HepG2 (cell line): ENCODE measurements around the gene MCAT. TPM values are rescaled to one million over a fixed set of nuclear protein-coding genes. Genes with fewer than 3 reads are reported as not detected.

ENCODE experiments used
- BORCS8-MEF2B ChIP-seq: sonication (generic); formaldehyde crosslinking; IDR thresholded peaks from 2 replicates; pipeline ENCODE4 v1.8.0; 2022; ENCODE audit warnings: mild to moderate bottlenecking, missing genetic modification reagents
- GABPB1 ChIP-seq: IDR thresholded peaks from 2 replicates; pipeline ENCODE4 v1.6.1; 2016; ENCODE audit warnings: mild to moderate bottlenecking, missing genetic modification reagents, moderate library complexity, missing compliant biosample characterization
- GATAD2A ChIP-seq: IDR thresholded peaks from 2 replicates; pipeline ENCODE4 v1.6.1; 2016
- MYC ChIP-seq: sonication (generic); formaldehyde crosslinking; IDR thresholded peaks from 2 replicates; pipeline ENCODE4 v1.9.0; 2021; ENCODE audit warnings: missing genetic modification reagents, borderline replicate concordance
- NRL ChIP-seq: sonication (generic); formaldehyde crosslinking; IDR thresholded peaks from 2 replicates; pipeline ENCODE4 v1.5.0; 2020; ENCODE audit warnings: missing genetic modification reagents, mild to moderate bottlenecking, moderate library complexity, borderline replicate concordance
- RCOR2 ChIP-seq: IDR thresholded peaks from 2 replicates; pipeline ENCODE4 v1.6.1; 2016; ENCODE audit warnings: missing biosample characterization, missing genetic modification reagents
- SALL1 ChIP-seq: sonication (generic); formaldehyde crosslinking; IDR thresholded peaks from 2 replicates; pipeline ENCODE4 v1.8.0; 2022; ENCODE audit warnings: mild to moderate bottlenecking, missing genetic modification reagents
- SP1 ChIP-seq, 2 experiments: fragments of 450-650 bp in 1 of 2; sonication (generic) in 1 of 2; formaldehyde crosslinking in 1 of 2; IDR thresholded peaks; 2 replicates each; pipeline versions ENCODE4 v1.4.0 to v1.6.1; 2016 to 2020; ENCODE audit warnings: missing genetic modification reagents in 1 of 2
- TAF1 ChIP-seq: sonication (generic); formaldehyde crosslinking; IDR thresholded peaks from 2 replicates; pipeline ENCODE4 v1.4.0; 2020; ENCODE audit warnings: missing genetic modification reagents
- TFDP2 ChIP-seq: sonication (generic); formaldehyde crosslinking; IDR thresholded peaks from 2 replicates; pipeline ENCODE4 v1.4.0; 2020; ENCODE audit warnings: missing genetic modification reagents
- XRCC5 ChIP-seq: fragments of 200-400 bp; formaldehyde crosslinking; optimal IDR thresholded peaks from 2 replicates; pipeline ENCODE3; 2017; ENCODE audit warnings: mild to moderate bottlenecking, low read length
- ZFP62 ChIP-seq: sonication (generic); formaldehyde crosslinking; IDR thresholded peaks from 2 replicates; pipeline ENCODE4 v1.4.0; 2020; ENCODE audit warnings: missing genetic modification reagents
- ZMYM4 ChIP-seq: sonication (generic); formaldehyde crosslinking; IDR thresholded peaks from 2 replicates; pipeline ENCODE4 v1.8.1; 2023; ENCODE audit warnings: mild to moderate bottlenecking, missing genetic modification reagents
- ZNF256 ChIP-seq: sonication (generic); formaldehyde crosslinking; conservative IDR thresholded peaks from 2 replicates; pipeline ENCODE4 v1.4.0; 2020; ENCODE audit warnings: missing genetic modification reagents
- ZNF432 ChIP-seq: sonication (generic); formaldehyde crosslinking; IDR thresholded peaks from 2 replicates; pipeline ENCODE4 v1.5.0; 2020; ENCODE audit warnings: missing genetic modification reagents, mild to moderate bottlenecking, borderline replicate concordance
- ZNF614 ChIP-seq: IDR thresholded peaks from 2 replicates; pipeline ENCODE4 v1.6.1; 2018; ENCODE audit warnings: missing biosample characterization, missing genetic modification reagents, inconsistent platforms, borderline replicate concordance
- ZNF660 ChIP-seq: sonication (generic); formaldehyde crosslinking; IDR thresholded peaks from 2 replicates; pipeline ENCODE4 v1.5.1; 2020; ENCODE audit warnings: mild to moderate bottlenecking, low read depth, missing genetic modification reagents, borderline replicate concordance
- ZNF7 ChIP-seq: IDR thresholded peaks from 2 replicates; pipeline ENCODE4 v1.6.1; 2016; ENCODE audit warnings: missing biosample characterization, missing genetic modification reagents
- ZNF703 ChIP-seq: sonication (generic); formaldehyde crosslinking; IDR thresholded peaks from 2 replicates; pipeline ENCODE4 v1.5.1; 2020; ENCODE audit warnings: missing genetic modification reagents, mild to moderate bottlenecking, moderate library complexity, borderline replicate concordance
- ZNF777 ChIP-seq: sonication (generic); formaldehyde crosslinking; IDR thresholded peaks from 2 replicates; pipeline ENCODE4 v1.4.0; 2020; ENCODE audit warnings: missing genetic modification reagents
- ZSCAN12 ChIP-seq: sonication (generic); formaldehyde crosslinking; IDR thresholded peaks from 2 replicates; pipeline ENCODE4 v1.9.0; 2021; ENCODE audit warnings: mild to moderate bottlenecking, missing genetic modification reagents
- polyA plus RNA-seq, 8 experiments: library from polyadenylated mRNA; depleted of rRNA in 3 of 8; stranded (reverse) in 7 of 8; unstranded in 1 of 8; fragments of >200 nt; fragmentation: Illumina TruSeq in 4 of 8; extraction: Trizol in 4 of 8; gene quantifications; 2 replicates each; pipeline versions ENCODE4 v1.2.1 to v1.2.3, GENCODE V29; 2011 to 2016; ENCODE audit warnings: low read depth in 4 of 8, missing spikeins in 1 of 8, mixed read lengths in 1 of 8; ENCODE audit not compliant: insufficient read depth in 1 of 8
- total RNA-seq, 5 experiments: library from RNA; depleted of rRNA; stranded (reverse); fragments of >200 nt; fragmentation: Illumina TruSeq; extraction: Trizol; gene quantifications; 2 replicates each; pipeline ENCODE4 v1.2.3, GENCODE V29; 2016; ENCODE audit warnings: low read depth in 1 of 5
- TF ChIP-seq, protein P1 (sequence below): sonication (generic); formaldehyde crosslinking; IDR thresholded peaks from 2 replicates; pipeline ENCODE4 v1.5.1; 2020; ENCODE audit warnings: missing genetic modification reagents, mild to moderate bottlenecking, borderline replicate concordance
- TF ChIP-seq, protein P2 (sequence below): sonication (generic); formaldehyde crosslinking; IDR thresholded peaks from 2 replicates; pipeline ENCODE4 v1.4.0; 2020; ENCODE audit warnings: mild to moderate bottlenecking, missing genetic modification reagents
- TF ChIP-seq, protein P3 (sequence below): sonication (generic); formaldehyde crosslinking; IDR thresholded peaks from 2 replicates; pipeline ENCODE4 v1.8.0; 2022; ENCODE audit warnings: missing genetic modification reagents, mild to moderate bottlenecking, borderline replicate concordance
- TF ChIP-seq, protein P4 (sequence below): sonication (generic); formaldehyde crosslinking; IDR thresholded peaks from 2 replicates; pipeline ENCODE4 v1.4.0; 2020; ENCODE audit warnings: missing genetic modification reagents

MCAT gene
- total and polyA plus RNA-seq, 2 of the 13 experiments (the other 11 are each of a cell fraction or from before 2014, with no cell fraction given) = 9.3 to 16.7 TPM

GRCh38 chr22:43142880-43143562 lies at the start of gene MCAT (continued):
- TF ChIP-seq ZNF7 (CRISPR knock-in tag) (no peak), ZSCAN12 (no peak), ZMYM4 (CRISPR knock-in tag) (peak; percentile 91), ZNF432 (CRISPR knock-in tag) (0 out of 2 replicates have a peak, but pooled peaks have one; percentile 30), ZNF777 (CRISPR knock-in tag) (peak; percentile 58; the same call in 1 of the 2 replicates), SALL1 (CRISPR knock-in tag) (peak; percentile 66), SP1 (IDR thresholded peaks at IDR 0.05) (no peak), SP1 (CRISPR knock-in tag; IDR thresholded peaks at IDR 0.05) (peak; percentile 73), GABPB1 (CRISPR knock-in tag) (peak; percentile 99), ZFP62 (no peak), NRL (CRISPR knock-in tag) (peak; percentile 21; the same call in 1 of the 2 replicates), XRCC5 (peak; percentile 93), BORCS8-MEF2B (CRISPR knock-in tag) (no peak; the same call in 1 of the 2 replicates), ZNF703 (CRISPR knock-in tag) (no peak), GATAD2A (CRISPR knock-in tag) (peak; percentile 72), TAF1 (CRISPR knock-in tag) (peak; percentile 68; the same call in 1 of the 2 replicates), ZNF256 (CRISPR knock-in tag) (no peak; the same call in 1 of the 2 replicates), TFDP2 (peak; percentile 71; the same call in 1 of the 2 replicates), RCOR2 (CRISPR knock-in tag) (no peak), ZNF660 (CRISPR knock-in tag) (0 out of 2 replicates have a peak, but pooled peaks have one; percentile 29), ZNF614 (CRISPR knock-in tag) (peak; percentile 82; the same call in 1 of the 2 replicates), MYC (peak; percentile 91; the same call in 1 of the 2 replicates)
- TF ChIP-seq, protein P1, sequence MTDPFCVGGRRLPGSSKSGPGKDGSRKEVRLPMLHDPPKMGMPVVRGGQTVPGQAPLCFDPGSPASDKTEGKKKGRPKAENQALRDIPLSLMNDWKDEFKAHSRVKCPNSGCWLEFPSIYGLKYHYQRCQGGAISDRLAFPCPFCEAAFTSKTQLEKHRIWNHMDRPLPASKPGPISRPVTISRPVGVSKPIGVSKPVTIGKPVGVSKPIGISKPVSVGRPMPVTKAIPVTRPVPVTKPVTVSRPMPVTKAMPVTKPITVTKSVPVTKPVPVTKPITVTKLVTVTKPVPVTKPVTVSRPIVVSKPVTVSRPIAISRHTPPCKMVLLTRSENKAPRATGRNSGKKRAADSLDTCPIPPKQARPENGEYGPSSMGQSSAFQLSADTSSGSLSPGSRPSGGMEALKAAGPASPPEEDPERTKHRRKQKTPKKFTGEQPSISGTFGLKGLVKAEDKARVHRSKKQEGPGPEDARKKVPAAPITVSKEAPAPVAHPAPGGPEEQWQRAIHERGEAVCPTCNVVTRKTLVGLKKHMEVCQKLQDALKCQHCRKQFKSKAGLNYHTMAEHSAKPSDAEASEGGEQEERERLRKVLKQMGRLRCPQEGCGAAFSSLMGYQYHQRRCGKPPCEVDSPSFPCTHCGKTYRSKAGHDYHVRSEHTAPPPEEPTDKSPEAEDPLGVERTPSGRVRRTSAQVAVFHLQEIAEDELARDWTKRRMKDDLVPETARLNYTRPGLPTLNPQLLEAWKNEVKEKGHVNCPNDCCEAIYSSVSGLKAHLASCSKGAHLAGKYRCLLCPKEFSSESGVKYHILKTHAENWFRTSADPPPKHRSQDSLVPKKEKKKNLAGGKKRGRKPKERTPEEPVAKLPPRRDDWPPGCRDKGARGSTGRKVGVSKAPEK = no peak
- TF ChIP-seq, protein P2, sequence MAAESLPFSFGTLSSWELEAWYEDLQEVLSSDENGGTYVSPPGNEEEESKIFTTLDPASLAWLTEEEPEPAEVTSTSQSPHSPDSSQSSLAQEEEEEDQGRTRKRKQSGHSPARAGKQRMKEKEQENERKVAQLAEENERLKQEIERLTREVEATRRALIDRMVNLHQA (CRISPR knock-in tag) = no peak
- TF ChIP-seq, protein P3, sequence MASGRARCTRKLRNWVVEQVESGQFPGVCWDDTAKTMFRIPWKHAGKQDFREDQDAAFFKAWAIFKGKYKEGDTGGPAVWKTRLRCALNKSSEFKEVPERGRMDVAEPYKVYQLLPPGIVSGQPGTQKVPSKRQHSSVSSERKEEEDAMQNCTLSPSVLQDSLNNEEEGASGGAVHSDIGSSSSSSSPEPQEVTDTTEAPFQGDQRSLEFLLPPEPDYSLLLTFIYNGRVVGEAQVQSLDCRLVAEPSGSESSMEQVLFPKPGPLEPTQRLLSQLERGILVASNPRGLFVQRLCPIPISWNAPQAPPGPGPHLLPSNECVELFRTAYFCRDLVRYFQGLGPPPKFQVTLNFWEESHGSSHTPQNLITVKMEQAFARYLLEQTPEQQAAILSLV (CRISPR knock-in tag) = no peak
- TF ChIP-seq, protein P4, sequence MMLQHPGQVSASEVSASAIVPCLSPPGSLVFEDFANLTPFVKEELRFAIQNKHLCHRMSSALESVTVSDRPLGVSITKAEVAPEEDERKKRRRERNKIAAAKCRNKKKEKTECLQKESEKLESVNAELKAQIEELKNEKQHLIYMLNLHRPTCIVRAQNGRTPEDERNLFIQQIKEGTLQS (CRISPR knock-in tag) = no peak
